GM18520 (cell line): ENCODE data around the gene PCDHAC1.
"Not testable (repeated sequence)": the region's sequence is repeated elsewhere in the genome, so short reads cannot be mapped to it uniquely, and the experiment has no call there.

Experiments used
- ATAC-seq: cut with Tn5 transposase; IDR thresholded peaks from one replicate; pipeline ENCODE4 v1.9.1; 2021; ENCODE audit not compliant: unreplicated experiment

The PCDHAC1 gene

GRCh38 chr5:140925806-140926442 is at the start of gene PCDHAC1:
PCDHAC1 (plus strand) TSS chr5:140926299; CDS start chr5:140926893, 594 bp downstream.
- no peak for ATAC-seq

- not testable (repeated sequence) for ATAC-seq
Observed at GRCh38 chr5:140876541-140877261, 49.4 kb upstream of the PCDHAC1 start.

- no peak for ATAC-seq
Observed at GRCh38 chr5:140877262-140877581, 48.9 kb upstream of the PCDHAC1 start.

- ATAC-seq = no peak
Observed at GRCh38 chr5:140881889-140882590, 44.1 kb upstream of the PCDHAC1 start, which contains the start of gene PCDHA13. PCDHA13 (plus strand) TSS chr5:140882124; CDS start chr5:140882269, 145 bp downstream.

GRCh38 chr5:140882591-140882899 is 43.6 kb upstream of the PCDHAC1 start:
- no peak for ATAC-seq

GRCh38 chr5:140883373-140883772 is 42.7 kb upstream of the PCDHAC1 start:
- no peak for ATAC-seq

- no peak for ATAC-seq
Observed at GRCh38 chr5:140883927-140884697, 42.0 kb upstream of the PCDHAC1 start.

GRCh38 chr5:140916325-140916724 is 9.8 kb upstream of the PCDHAC1 start:
- ATAC-seq = no peak

- no peak for ATAC-seq
Observed at GRCh38 chr5:140923601-140924000, 2.5 kb upstream of the PCDHAC1 start.

GRCh38 chr5:140926443-140927227 is 536 bp downstream of the PCDHAC1 start:
- ATAC-seq = no peak

- no peak for ATAC-seq
Observed at GRCh38 chr5:140927228-140927573, 1.1 kb downstream of the PCDHAC1 start.

- ATAC-seq = no peak
Observed at GRCh38 chr5:140934964-140935606, 9.0 kb downstream of the PCDHAC1 start.

GRCh38 chr5:140946578-140946977 is 20.5 kb downstream of the PCDHAC1 start:
- no peak for ATAC-seq

- ATAC-seq = no peak
Observed at GRCh38 chr5:140951636-140952035, 25.5 kb downstream of the PCDHAC1 start.

- ATAC-seq = no peak
Observed at GRCh38 chr5:140953234-140953633, 27.1 kb downstream of the PCDHAC1 start.

GRCh38 chr5:140962190-140962589 is 36.1 kb downstream of the PCDHAC1 start:
- ATAC-seq = no peak

- ATAC-seq = no peak
Observed at GRCh38 chr5:140964356-140964755, 38.3 kb downstream of the PCDHAC1 start.

- ATAC-seq = no peak
Observed at GRCh38 chr5:140965905-140966292, 39.8 kb downstream of the PCDHAC1 start.

- ATAC-seq = no peak
Observed at GRCh38 chr5:140966293-140967225, 40.5 kb downstream of the PCDHAC1 start, which contains the start of gene PCDHAC2. PCDHAC2 (plus strand) TSS chr5:140966476; CDS start chr5:140966767, 291 bp downstream.
